ENCODE results near the gene STUB1.

DNA sequence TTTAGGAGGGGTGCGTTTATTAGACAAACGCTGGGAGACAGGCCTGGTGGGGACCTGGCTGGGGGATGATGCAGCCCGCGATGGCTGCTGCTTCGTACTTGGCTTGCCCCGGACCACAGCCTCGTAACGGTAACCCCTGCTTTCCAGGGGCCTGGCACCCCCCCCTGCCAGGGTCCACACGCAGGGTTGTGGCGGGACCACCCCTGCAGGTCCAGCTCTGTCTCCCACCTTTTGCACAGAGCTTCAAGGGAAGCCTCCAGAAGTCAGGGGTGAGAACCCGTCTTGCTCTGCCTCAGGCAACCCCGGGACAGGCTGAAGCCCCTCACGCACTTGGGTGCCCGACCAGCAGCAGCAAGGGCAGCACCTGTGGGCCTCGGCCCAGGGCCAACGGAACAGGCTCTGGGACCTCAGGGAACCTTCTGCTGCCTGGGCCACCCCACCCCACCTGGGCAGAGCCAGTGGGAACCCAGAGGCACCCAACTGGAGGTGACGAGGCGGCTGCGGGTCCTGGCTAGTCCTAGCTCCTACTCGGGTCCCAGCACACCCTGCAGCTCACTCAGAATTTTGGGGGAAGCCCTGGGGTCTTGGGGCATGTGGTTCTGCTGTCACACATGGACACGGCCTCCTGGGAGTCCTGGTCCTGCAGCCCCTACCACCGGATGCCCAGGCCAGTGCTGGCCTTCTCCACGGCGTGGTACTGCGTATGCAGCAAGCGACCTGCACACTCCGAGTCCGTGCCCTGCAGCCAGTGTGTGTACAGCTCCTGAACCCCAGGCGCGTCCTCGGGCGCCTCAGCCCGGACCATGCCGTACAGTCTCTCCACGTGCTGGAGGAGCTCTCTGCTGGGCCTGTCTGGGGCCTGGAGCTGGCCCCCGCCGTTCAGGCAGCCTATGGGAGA lies 49.8 kb downstream of the STUB1 start:
- no peak for TF ChIP-seq TAF1 (IDR thresholded peaks at IDR 0.05; ENCODE audit: low read depth, low read length)
- TF ChIP-seq POLR2A (IDR thresholded peaks at IDR 0.05; ENCODE audit: low read depth, low read length) = no peak
- TF ChIP-seq POLR2AphosphoS5 (IDR thresholded peaks at IDR 0.05; ENCODE audit: low read depth, low read length) = no peak
